NCI-H510A treated with DMSO at 0.1 percent for 48 hours (cell line): Measurements from ENCODE around the gene HS3ST3B1.

ENCODE experiments used
- DNase-seq: peaks from one replicate; lab custom pipeline; 2025; lab: John Stamatoyannopoulos, UW

HS3ST3B1 gene

DNA sequence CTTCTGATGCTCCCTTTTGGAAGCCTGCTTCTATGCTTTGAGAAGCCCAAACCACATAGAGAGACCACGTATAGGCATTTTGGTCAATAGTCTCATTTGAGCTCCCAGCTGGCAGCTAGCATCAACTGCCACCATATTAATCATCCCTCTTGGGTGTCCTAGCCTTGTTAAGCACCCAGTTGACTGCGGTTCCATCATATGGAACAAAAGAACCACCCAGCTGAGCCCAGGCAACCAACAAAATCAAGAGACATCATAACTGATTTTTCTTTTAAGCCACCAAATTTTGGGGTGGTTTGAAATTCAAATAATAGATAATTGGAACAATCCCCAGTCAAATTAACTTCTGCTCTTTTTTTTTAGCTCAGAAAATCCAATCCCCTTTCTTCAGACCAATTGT lies 53.9 kb downstream of the HS3ST3B1 start:
- DNase-seq: no peak

DNA sequence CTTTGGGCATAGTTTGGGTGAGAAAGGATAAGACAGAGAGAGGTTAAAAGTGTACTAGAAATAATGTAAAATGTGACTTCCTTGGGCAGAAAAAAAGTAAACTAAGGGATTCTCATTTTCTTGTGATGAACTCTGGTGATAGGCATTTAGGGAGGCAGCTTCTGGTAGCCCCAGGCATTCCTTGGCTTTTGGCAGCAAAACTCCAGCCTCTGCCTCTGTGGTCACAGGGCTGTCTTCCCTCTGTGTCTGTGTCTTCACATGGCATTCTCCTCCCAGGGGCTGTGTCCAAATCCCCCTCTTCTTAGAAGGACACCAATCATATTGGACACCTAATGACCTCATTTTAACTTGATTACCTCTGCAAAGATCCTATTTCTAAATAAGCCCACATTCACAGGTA lies 54.7 kb downstream of the HS3ST3B1 start:
- DNase-seq: no peak

DNA sequence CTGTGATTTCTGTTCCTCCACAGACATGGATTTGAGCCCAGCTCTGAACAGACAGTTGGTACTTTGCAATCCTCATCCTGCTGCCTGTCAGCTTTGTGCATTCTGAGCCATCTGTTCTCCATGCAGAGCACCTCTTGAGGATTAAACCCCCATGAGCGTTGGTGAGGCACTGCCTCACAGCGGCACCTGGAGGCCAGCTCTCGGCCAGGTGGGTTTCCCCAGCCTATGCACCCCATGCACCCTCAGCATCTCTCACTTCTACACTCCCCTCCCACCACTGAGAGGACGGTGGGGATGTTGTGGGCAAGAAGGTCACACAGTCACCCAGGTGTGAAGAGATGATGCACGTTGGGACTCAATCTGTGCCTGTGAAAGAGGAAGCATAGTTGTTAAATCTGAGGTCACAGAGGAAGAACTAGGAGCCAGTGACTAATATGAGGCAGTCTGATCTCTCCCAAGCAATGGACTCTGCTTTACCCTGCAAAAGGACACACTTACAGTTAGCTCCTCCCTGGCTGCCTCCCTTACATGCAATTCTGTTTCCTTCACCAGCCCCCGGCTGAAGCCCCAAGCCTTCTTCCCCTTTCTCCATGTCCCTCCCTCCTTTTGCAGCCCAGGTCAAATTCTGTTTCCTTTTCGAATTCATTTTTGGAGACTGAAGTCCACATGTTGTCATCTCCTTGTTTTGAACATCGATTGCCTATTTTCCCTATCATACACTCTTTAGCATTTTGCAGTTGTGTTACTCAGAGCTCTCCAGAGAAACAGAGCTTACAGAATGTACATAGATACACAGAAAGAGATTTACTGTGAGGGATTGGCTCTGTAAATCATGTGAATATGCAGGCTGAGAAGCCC lies 58.5 kb downstream of the HS3ST3B1 start:
- DNase-seq: no peak

DNA sequence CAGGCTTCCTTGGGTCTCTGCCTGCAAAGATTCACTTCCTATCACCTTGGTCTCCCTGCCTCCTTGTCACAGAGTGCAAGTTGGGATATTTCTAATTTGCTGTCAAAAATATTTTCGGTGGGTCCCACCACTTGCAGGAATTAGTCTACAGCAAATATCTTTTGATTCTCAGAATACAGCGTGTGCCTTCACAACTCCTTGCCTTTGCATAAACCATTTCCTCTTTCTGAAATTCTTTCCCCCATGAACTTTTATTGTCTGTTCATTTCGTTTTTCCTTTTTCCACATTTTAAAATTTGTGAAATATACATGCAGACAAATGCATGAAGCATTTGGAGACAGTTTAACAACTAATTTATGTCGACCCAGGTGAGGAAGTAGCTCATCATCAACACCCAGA lies 60.0 kb downstream of the HS3ST3B1 start:
- DNase-seq: no peak

DNA sequence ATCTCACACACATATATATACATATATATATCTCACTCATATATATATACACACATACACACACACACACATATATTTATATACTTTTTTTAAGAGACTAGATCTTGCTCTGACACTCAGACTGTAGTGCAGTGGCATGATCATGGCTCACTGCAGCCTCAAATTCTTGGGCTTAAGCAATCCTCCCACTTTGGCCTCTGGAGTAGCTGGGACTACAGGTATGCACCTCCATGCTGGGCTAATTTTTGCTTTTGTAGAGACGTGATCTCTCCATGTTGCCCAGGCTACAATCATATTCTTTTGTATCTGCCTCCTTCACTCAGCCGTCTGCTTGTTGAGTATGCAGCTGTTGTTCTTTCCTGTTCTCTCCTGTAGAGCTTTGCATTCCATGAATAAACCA lies 60.6 kb downstream of the HS3ST3B1 start:
- no peak for DNase-seq

DNA sequence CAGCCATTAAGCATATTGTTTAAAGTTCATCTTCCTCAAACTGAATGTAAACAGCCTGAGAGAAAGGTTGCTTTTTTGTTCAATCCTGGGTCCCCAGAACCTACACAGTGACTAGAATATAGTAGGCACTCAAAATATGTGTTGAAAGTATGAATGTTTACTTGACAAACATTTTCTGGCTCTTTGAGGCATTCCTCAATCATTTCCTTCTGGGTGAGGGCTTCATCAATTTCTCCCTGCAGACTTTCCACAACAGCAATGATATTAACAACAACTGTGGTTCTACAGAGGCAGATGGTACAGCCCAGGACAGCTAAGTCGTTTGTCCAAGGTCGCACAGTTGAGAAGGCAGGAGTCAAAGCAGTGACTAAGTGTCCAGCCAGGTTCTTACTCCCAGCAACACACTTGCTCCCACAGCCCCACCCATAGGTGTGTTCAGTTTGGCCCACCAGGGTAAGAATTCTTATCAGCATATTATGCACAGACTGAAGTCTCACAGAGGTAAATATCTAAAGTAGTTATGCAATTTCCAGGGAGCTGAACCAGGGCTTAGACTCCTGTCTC lies 61.1 kb downstream of the HS3ST3B1 start:
- no peak for DNase-seq

DNA sequence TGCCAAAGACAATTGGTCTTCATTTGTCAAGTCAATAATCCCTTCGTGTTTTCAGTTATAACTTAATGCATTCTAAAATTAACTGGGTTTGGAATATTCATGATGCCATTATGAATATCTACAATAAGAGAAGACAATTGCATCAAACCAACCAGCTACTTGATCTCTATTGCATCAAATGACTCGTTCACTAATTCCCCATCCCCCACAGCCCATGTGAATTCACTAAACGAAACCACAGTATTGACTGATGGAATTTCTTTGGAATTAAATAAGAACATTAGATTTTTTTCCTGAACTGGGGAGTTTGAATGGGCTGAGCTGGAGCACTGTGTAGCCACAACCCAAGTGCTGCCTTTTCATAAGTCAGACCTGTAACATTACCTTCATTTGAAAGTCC lies 65.3 kb downstream of the HS3ST3B1 start:
- no peak for DNase-seq

DNA sequence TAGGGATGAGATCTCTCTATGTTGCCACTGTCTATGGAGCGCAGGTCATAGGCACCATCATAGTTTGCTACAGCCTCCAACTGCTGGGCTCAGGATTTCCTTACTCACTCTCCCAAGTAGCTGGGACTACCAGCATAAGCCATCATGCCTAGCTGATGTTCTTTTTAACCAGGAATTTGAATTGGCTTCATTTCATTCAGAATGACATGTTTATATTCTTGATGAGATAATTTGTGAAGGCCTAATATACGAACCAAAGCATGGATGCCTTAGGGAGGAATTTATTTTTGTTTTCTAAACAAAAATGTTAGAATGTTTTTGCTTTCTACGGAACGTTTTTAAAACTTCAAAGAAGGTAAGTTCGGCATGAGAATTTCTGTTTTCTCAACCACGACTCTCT lies 71.6 kb downstream of the HS3ST3B1 start:
- DNase-seq: no peak

DNA sequence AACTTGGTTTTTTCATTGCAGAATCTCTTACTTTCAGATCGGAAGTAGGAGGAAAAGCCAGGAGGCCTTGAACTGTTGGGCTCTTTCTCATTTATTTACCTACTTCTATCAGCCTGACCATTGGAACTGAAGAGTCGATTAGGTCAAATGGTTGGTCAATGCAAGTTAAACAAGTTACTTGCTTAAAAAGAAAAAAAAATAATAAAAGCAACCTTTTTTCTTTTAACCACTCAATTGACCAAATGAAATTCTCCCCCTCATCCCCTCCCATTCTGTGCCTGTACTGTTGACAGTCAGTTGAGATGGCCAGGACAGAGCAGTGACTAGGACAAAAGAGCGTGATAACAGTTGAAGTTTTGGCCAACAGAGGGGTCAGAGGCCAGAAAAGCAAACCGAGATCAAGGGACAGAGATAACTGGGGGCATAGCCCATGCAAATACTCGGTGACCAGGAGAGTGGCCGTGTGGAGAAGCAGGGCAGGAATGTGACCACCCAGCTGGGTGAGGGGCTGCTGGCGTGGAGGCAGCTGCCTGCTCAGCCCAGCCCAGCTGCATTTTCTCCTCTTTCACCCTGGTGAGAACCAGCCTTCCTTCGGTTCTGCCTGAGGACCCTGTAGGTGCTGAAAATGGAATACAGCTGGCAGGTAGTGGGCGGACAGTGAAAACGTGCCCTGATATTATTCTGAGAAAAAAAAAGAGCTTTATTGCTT lies 72.2 kb downstream of the HS3ST3B1 start:
- DNase-seq: no peak

DNA sequence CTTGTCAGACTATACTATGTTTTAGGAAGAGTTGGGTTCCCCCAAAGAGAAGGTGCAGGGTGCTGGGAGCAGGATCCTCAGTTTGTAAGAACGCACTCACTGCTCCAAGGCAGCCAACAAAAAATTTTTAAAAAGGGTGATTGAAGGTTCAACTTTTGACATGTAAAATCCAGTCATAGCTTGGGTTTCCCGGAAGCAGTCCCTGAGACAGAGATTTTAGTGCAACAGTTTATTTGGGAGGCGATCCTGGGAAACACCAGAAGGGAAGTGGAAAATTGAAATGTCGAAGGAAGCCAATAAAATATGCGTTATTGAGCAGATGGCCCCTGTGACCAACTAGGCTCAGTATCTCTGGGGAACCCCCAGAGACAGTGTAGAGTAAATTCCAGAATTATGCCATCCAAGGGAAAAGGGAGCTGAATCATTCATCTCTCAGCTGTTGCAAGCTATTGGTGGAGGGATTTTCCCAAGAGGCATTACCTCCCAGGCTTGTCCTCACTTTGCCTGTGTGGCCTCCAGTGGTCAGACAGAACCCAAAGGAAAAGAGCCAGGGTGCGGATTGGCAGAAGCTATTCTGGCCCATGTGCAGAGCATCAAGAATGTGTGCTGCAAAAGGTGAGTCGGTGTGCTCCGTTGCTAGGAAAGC lies 72.9 kb downstream of the HS3ST3B1 start:
- DNase-seq: no peak

DNA sequence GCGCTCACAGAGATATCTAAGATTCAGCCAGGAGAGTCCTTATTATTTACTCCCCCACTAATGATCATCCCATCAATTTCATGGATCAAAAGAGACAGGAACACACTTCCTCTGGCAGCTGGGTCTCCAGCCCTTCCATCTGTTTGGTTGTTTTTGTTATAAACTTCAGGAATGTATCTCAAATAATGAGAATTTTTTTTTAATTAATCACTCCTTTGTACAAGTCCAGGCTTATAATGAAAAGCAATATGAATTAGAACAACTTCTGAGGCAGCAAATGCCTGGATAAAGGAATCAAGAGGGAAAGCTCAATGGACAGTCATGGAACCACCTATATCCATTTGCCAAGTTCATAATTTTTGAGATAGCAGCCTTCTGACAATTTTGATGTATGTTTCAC lies 73.4 kb downstream of the HS3ST3B1 start:
- DNase-seq: no peak

DNA sequence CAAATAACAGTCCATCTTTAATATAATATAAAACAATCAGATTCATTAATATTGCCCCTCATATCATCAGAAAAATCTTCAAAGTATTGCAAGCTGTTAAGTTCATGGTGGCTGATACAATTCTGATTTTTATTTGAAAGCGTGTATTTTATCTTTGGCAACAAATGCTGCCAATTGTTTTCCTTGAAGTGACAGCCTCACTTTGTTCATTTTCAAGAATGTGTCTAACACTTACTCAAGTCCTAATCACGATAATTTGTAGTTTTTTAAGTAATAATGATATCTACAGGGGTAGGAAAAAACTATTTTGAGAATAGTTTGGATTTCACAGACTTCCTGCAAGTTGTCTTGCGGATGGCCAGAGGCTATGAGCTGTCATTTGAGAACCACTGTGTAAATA lies 75.8 kb downstream of the HS3ST3B1 start:
- DNase-seq: no peak

DNA sequence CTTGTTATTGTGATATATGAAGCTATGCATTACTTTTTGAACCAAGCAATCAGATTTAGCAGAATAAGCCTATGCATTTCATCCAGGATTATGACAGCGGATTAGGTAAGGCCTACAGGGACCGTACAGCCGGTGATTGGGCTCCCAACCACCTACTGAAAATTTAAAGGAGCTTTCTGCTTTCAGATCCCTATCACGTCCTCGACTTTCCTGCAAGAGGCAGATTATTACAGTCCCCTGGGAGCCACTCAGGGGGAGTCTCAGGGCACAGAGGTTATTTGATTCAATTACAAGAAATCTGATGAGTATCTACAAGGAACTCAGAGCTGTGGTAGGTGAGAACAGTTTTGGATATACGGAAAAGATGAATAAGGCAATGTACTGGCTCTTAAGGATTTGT lies 80.7 kb downstream of the HS3ST3B1 start:
- no peak for DNase-seq

DNA sequence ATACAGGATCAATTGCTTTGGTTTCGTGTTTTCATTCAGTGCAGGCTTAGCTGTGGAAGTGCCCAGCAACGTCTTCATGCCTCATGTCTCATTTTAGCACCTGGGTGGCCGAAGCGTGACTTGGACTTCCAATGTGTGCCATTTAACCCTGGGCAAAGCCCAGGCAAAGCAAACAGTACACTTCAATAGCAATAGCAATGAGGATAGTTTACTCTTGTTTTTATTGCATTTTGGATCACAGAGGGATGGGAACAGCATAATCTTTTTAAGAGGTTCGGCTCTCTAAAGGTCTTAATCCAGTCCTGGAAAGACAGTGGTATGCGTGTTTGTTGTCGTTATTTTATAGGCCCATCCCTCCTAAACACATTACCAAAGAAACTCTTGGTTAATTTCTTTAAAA lies 86.2 kb downstream of the HS3ST3B1 start:
- no peak for DNase-seq

DNA sequence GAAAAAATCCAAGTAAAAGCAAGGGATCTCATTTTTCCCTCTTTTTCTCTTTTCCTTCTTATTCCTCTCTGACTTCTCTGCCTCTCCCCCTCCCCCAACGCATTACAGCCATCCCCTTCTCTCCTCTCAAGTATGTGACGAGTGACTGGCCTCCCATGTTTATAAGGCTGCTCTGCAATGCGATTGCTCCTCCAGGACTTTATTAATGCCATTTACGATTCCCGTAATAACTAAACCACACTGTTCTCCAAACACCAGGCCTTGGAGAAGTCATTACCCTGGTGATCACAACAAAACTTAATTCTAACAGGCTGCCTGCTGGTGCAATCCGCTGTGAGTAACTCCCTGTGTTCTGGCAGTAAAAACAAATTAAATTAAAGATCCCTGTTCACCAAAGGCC lies 88.8 kb downstream of the HS3ST3B1 start:
- no peak for DNase-seq

DNA sequence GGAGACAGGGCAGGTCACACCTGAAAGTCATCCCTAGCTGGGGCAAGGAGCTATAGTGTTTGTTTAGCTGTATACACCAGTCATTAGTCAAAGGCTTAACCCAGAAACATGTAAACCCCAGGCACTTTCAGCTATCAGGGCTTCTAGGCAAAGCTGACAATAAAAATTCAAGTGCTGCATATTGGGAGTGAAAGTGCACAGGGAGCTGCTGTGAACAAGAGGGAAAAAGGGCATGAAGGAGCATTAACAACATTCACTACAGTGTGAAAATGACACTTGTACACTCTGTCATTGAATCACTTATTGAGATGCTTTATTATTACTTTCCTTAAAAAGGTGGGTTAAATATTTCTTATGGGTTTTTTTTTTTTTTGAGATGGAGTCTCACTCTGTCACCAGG lies 92.8 kb downstream of the HS3ST3B1 start:
- DNase-seq: no peak

DNA sequence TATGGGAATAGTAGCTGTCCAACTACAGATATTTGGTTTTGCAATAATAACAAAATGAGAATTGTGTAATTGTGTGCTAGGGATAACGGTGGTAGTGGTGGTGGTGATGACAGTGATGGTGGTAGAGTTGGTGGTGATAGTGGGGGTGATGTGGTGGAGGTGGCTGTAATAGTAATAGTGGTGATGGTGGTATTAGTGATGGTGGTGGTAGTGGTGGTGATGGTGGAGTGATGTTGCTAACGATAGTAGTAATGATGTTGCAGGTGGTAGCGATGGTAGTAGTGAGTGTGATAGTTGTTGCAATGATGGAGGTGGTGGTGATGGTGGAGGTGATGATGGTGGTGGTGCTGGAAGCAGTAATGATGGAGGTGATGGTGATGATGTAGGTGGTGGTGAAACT lies 94.4 kb downstream of the HS3ST3B1 start:
- DNase-seq: no peak

DNA sequence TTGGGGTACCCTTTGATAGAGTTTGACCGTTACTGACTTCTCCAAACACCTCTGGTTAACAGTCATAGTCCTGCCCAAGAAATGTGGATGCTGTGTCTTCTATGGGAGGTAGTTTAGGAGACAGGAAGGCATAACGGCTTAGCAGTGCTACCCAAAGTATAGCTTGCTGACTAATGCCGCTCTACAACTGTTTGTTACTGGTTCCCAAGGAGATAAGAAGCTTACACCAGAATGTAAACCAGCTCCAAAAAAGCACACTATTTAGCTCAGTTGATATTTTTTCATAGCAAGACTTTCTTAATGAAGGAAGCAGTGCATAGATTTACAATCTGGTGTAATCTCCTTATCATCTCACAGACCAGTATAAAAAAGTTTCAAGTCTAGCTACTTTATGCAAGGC lies 95.7 kb downstream of the HS3ST3B1 start:
- no peak for DNase-seq

DNA sequence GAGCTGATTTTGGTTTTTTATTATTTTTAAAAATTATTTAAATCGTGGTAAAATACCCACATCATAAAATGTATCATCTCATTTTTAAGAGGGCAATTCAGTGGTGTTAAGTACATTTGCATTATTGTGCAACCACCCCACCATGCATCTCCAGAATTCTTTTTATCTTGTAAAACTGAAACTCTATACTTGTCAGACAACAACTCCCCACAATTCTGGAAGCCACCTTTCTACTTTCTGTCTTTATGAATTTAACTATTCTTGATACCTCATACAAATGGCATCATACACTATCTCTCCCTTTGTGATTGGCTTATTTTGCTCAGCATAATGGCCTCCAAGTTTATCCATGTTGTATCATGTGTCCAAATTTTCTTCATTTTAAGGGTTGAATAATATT lies 97.9 kb downstream of the HS3ST3B1 start:
- DNase-seq: no peak
